ENCODE results near the gene ACSM2A. TPM values are rescaled to one million over a fixed set of nuclear protein-coding genes. Genes with fewer than 3 reads are reported as not detected.
"Not testable (repeated sequence)": the region's sequence is repeated elsewhere in the genome, so short reads cannot be mapped to it uniquely, and the experiment has no call there.

ACSM2A gene
- total RNA-seq, 1 experiment from 2014 or later, result not detected

DNA sequence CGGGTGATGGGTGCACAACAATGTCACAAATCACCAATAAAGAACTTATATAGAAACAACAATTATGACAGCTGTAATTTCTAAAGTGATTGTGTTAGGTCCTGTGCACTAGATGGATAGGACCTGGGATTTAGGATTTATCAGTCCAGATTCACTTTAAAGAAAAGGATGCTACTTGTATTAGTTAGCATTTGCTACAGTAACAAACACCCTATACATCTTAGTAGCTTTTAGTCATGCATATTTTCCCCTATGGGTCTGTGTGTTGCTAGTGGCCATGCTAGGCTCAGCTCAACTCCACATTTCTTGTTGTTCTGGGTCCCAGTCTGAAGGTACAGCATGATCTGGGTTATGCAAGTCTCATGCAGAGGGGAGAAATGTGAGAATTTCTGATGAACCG, 7.9 kb downstream of the ACSM2A start:
- DNase-seq (ENCODE audit: low read depth), result not testable (repeated sequence)

DNA sequence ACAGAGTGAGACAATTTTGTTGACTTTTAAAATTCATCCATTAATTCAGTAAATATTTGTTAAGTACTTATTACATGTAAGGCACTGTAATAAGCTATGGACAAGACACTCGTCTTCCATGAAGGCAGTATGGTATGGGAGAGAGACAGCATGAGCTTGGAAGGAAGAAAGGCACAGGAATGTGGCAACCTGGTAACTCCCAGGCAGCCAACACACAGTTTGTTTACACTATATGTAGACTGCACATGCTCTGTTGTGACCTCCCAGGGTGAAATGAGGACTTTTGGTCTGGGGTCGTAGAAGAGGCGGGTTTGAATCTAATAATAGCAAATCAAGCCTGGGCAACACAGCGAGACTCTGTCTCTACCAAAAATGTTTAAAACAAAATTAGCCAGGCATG, 9.0 kb downstream of the ACSM2A start:
- DNase-seq (ENCODE audit: low read depth), result not testable (repeated sequence)

DNA sequence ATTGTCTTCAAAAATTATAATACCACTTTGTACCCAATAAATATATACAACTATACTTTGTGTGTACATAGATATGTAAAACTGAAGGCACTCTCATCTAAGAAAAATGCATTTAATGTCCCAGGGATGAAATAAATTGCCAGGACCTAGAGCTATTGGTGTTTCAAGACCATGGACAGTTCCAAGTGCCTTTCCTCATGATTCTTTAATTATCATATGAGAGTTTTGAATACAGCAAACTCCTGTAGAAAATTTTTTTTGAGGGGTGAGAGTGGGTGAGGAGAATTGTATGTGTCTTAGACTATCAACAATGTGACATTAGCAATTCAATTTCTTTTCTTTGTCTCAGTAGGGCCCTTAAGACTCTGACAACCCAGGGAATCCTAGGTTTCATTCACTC, 17.6 kb downstream of the ACSM2A start:
- DNase-seq (ENCODE audit: low read depth), result not testable (repeated sequence)

DNA sequence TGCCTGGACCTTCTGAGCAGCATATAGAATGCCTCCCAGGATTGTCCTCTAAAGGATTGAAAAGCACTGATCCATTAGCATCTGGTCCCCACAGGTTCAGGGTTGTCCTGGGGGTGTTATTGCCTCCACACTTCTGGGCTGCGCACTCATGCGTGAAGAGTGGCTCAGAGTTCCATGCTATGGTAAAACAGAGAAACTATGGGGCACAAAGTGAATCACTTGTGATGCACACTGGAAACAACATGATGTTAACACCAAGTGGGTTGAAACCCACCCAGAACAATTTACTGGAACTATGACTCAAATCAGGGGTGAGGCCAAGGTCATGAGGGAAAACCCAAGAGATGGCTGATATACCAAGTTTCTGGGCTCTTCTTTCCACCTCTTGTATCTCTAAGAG, 18.6 kb downstream of the ACSM2A start:
- DNase-seq (ENCODE audit: low read depth), result not testable (repeated sequence)

DNA sequence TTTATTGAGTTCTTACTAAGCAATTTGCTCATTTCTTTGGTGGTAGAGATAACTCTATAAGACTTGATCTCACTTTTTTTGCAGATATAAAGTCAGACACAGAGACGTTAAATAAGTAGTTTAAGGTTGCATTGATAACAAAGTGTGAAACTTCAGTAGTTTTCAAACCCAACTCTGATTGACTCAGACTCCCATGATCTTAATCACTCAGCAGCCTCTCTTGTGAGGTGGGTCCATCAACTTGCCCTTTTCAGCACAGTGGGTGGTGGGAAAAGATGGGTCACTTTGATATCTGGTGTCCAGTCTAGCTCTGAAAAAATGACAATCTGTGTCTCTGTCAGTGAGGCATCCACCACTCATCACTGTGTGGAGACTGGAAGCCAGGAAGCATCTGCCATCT, 19.4 kb downstream of the ACSM2A start:
- not testable (repeated sequence) for DNase-seq (ENCODE audit: low read depth)

DNA sequence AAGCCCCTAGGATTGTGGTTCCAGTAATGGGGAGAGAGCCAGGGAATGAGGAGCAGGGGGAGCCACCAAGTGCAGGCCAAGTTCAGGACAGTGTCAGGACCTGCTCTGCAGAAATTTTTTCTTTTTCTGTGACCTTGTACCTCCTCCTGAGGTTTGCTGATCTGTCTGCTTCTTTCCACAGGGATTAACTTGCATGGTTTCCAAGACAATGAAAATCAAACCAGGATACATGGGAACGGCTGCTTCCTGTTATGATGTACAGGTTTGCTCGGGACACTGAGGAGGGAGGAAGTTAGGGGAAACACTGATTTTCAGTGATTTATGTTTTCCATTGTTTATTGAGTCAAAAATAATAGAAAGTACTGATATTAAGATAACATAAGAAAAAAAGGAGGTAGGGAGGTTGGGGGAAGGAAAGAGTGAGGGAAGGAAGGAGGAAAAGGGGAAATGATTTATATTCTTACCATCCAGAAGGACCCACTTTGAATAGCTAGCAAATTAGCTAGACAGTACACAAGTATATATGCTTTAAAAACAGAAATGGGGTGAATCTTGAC, 25.9 kb downstream of the ACSM2A start:
- not testable (repeated sequence) for DNase-seq (ENCODE audit: low read depth)

DNA sequence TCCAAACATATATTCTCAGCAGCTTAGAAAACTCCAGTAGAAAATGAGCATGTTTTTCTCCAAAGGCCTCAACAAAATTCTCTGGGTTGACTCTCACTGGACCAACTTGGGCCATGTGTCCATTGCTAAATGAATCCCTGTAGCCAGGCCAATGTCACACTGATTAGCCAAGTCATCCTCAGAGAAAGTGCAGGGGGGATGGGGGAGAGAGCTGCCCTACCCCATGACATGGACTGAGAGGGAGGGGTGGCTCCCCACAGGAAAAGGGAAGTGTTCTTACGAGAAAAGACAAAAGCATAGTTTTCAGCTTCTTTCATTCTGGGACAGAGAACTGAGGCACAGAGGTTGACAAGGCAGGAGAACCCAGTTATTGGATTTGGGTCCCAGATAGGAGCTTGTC, 32.7 kb downstream of the ACSM2A start:
- not testable (repeated sequence) for DNase-seq (ENCODE audit: low read depth)

DNA sequence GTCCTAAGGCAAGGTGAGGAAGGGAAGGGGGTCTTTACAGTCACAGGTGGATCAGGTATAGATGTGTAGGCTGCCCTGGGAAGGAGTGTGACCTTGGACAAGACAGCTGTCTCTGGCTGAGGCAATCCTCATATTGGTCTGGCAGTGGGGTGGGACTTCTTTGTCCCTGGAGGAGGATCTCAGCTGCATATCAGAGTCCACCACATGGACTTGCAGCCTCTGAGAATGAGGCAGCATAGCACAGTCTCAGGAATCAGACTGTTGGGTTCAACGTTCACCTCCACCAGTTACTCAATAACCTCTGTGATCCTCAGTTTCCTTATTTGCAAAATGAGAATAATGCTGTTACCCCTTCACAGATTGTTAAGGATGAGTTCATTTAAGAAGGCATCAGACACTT, 33.4 kb downstream of the ACSM2A start:
- no peak for DNase-seq (ENCODE audit: low read depth)

DNA sequence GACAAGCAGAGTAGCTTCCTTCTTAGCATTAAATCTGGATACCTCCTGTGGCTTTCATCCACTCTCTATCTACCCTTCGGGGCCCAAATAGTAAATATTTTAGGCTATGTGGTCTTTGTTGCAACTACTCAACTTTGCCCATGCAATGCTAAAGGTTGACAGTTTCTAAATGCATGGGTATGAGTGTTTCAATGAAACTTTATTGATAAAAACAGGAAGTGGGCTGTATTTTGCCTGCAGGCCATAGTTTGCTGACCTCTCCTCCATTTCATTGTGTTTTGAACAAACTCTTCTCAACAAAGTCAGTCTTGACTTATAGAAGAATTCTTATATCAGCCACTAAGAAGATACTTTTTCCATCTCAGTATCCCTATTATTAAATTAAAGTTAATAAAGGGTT, 34.1 kb downstream of the ACSM2A start:
- no peak for DNase-seq (ENCODE audit: low read depth)

DNA sequence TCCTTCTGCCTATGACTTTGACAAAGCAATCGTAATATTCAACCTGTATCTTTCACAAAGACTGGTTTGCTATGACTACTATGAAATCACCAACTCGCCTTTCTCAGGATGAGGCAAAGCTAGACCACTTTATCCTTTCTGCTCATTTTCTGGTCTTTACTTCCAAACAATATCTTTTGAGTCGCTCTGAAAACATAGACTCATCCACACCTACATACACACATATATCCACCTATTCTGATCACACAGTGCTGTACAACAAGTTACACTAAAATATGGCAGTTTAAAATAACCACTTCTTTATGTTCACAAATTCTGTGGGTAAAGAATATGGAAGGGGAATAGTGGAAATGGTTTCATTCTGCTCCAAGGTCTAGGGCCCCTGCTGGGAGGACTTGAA, 39.7 kb downstream of the ACSM2A start:
- DNase-seq (ENCODE audit: low read depth), result not testable (repeated sequence)

DNA sequence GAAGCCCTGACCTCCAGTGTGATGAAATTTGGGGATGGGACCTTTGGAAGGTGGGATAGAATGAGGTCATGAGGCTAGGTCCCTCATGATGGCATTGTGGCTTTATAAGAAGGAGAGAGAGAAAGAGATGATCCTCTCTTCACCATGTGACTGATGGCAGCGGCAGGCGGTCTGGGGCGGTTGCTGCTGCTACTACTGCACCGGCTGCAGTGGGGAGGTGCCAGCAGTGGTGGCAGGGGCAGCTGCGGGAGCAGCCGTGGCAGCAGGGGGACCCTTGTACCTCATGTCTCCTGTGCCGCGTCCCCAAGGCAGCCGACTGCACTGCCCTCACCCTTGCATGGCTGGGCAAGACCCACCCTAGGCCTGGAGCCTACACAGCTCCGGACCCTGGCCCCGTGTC, 40.1 kb downstream of the ACSM2A start:
- not testable (repeated sequence) for DNase-seq (ENCODE audit: low read depth)

DNA sequence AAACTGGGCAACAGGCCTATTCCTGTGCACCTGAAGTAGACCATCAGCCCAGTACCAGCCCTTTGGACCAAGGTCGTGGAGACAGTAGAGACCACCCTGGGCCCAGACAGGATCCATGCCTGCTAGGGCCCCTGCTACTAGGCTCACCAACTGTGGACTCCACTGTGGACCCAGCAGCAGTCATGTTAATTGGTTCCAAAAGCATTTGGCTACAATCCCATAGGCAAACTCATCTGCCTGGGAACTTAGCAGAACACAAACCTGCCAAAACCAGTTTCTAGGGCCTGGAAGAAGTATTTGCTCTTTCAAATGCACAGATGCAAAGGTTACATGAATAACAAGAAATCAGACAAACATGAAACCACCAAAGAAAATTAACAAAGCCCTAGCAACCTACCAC, 53.1 kb downstream of the ACSM2A start:
- no peak for DNase-seq (ENCODE audit: low read depth)

DNA sequence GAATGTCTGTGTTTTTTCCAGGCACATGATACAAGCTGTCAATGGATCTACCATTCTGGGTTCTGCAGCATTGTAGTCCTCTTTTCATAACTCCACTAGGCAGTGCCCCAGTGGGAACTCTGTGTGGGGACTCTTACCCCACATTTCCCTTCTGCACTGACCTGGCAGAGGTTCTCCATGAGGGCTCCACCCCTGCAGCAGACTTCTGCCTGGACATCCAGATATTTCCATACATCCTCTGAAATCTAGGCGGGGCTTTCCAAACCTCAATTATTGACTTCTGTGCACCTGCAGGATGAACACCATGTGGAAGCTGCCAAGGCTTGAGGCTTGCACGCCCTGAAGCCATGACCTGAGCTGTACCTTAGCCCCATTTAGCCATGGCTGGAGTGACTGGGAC, 56.0 kb downstream of the ACSM2A start:
- no peak for DNase-seq (ENCODE audit: low read depth)

DNA sequence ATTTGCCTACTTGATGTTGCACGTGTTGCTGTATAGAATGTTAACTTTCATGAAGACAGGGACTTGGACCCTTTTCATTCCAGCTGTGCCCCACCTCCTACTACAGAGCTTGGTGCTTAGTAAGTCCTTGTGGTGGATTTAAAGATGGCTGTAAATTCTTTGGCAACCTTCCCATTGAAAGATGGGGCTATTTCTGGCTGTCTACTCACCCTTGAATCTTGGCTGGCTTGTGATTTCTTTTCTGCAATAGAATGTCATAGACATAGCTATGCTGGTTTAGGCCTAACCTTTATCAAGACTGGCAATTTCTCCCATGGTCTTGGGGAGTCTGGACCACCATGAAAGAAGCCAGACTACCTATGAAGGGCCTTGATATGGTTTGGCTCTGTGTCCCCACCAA, 59.0 kb downstream of the ACSM2A start:
- DNase-seq (ENCODE audit: low read depth), result peak; percentile 2

DNA sequence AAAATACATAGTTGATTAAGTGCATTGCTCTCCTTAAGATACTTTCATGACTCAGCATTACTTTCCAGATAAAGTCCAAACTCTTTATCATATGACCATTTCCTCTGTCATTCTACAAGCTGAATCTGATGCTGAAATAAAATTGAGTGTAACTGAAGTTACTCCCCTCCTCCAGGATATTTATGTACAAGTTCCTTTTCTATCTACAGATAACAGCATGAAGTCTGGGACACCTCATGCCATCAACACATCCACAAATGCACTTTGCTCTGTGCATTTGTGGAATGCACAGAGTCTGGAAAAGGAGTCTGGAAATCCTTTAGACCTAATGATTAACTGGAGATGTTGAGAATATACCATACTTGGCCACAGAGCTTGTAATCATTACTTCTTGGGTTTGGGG, 64.4 kb downstream of the ACSM2A start:
- no peak for DNase-seq (ENCODE audit: low read depth)

DNA sequence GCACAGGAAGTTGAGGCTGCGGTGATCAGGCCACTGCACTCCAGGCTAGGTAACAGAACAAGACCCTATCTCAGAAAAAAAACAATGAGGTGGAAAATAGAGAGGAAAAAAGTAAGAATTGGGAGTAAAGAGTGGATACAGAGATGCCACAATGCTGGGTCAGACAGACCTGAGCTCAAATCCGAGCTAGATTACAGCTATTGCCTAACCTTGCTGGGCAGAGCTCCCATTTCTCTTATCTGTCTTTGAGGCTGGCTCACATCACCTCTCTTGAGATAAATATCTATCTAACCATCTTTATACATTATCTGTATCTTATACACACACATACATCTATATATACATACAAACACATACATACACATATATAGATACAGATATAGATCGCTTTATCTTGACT, 65.8 kb downstream of the ACSM2A start:
- no peak for DNase-seq (ENCODE audit: low read depth)

DNA sequence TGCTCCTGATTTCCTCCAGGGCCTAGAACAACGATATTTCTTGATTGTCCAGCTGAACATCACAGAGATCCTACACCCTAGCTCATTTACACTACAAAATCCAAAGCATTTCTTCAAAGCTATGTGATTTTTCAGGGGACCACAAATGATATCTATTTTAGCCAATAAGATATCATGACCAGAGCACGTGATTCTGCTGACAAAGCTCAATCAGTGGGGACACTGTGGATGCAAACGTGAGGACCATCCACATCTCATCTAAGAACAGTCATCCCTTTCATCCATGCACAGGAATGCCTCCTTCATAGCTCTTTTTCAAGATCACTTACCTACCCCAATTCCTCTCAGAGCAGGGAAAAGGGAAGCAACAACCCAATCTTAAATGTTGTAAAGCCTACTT, 67.9 kb downstream of the ACSM2A start:
- DNase-seq (ENCODE audit: low read depth), result no peak

DNA sequence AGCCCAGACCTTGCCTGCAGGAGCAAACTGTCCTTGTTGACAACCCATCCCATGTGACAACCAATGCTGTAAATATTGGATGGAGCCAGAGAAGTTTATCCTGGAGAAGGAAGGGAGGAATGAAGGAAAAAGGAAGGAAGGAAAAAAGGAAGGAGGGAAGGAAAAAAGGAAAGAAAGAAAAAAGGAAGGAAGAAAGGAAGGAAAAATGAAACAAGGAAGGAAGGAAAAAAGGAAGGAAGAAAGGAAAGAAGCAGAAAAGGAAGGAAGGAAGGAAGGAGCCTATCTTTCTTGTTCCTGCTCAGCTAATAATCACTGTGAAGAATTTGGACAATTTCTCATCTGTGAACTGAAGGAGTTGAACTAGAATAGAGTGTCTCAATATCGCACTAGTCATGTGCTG, 68.8 kb downstream of the ACSM2A start:
- DNase-seq (ENCODE audit: low read depth), result no peak

DNA sequence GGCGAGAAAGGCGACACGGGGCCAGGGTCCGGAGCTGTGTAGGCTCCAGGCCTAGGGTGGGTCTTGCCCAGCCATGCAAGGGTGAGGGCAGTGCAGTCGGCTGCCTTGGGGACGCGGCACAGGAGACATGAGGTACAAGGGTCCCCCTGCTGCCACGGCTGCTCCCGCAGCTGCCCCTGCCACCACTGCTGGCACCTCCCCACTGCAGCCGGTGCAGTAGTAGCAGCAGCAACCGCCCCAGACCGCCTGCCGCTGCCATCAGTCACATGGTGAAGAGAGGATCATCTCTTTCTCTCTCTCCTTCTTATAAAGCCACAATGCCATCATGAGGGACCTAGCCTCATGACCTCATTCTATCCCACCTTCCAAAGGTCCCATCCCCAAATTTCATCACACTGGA, 80.5 kb downstream of the ACSM2A start:
- not testable (repeated sequence) for DNase-seq (ENCODE audit: low read depth)

DNA sequence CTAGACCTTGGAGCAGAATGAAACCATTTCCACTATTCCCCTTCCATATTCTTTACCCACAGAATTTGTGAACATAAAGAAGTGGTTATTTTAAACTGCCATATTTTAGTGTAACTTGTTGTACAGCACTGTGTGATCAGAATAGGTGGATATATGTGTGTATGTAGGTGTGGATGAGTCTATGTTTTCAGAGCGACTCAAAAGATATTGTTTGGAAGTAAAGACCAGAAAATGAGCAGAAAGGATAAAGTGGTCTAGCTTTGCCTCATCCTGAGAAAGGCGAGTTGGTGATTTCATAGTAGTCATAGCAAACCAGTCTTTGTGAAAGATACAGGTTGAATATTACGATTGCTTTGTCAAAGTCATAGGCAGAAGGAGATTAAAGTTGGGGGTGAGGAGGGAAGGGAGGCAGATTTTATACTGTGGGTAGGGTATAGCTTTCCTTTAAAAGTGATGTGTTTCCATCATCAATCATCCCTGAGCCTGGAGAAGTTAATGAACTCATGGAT, 81.0 kb downstream of the ACSM2A start:
- not testable (repeated sequence) for DNase-seq (ENCODE audit: low read depth)

DNA sequence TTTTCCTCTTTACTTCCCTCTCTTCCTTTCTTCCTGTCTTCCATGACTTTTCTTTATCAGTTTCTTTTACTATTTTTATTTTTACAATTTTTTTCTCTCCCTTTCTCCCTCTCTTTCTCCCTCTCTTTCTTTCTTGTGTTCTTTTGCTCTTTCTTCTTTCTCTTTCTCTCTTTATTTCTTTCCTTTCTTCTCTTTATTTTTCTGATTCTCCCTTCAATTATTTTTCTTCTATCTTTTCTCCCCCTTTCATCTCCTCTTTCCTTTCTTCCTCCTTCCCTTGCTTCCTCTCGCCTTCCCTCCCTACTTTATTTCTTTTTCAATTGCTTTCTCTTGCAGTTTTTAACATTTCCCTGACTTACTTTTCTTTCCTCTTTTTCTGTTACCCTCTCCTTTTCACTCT, 85.3 kb downstream of the ACSM2A start:
- not testable (repeated sequence) for DNase-seq (ENCODE audit: low read depth)

All from M059J (cell line).